ENCODE results near the gene ISM1.

DNA sequence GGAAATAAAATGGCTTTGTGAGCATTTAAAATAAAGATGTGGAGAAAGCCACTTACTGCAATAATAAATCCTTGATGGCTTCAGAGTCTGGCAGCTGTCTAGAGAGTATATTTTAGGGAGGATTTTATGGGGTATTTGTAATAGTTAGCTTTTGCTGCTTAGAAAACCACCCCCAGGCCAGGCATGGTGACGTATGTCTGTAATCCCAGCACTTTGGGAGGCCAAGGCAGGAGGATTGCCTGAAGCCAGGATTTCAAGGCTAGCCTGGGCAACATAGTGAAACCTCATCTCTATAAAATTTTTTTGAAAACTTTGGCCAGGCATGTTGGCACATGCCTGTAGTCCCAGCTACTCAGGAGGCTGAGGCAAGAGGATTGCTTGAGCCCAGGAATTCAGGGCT lies 63.8 kb downstream of the ISM1 start:
- TF ChIP-seq, protein P1, sequence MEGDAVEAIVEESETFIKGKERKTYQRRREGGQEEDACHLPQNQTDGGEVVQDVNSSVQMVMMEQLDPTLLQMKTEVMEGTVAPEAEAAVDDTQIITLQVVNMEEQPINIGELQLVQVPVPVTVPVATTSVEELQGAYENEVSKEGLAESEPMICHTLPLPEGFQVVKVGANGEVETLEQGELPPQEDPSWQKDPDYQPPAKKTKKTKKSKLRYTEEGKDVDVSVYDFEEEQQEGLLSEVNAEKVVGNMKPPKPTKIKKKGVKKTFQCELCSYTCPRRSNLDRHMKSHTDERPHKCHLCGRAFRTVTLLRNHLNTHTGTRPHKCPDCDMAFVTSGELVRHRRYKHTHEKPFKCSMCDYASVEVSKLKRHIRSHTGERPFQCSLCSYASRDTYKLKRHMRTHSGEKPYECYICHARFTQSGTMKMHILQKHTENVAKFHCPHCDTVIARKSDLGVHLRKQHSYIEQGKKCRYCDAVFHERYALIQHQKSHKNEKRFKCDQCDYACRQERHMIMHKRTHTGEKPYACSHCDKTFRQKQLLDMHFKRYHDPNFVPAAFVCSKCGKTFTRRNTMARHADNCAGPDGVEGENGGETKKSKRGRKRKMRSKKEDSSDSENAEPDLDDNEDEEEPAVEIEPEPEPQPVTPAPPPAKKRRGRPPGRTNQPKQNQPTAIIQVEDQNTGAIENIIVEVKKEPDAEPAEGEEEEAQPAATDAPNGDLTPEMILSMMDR (IDR thresholded peaks at IDR 0.05 in 8 of 11, conservative IDR thresholded peaks at IDR 0.05 in 3 of 11), result no peak
- no peak for TF ChIP-seq POLR2A (IDR thresholded peaks at IDR 0.05)
